SH-SY5Y (cell line): ENCODE results near the gene NOB1.

Experiments
- GATA2 ChIP-seq: IDR thresholded peaks from 2 replicates; pipeline ENCODE4 v1.6.1; 2011; ENCODE audit warnings: mild to moderate bottlenecking, low read depth, low read length
- GATA3 ChIP-seq: IDR thresholded peaks from 2 replicates; pipeline ENCODE4 v1.6.1; 2011; ENCODE audit warnings: low read depth, mild to moderate bottlenecking, low read length, moderate library complexity

Gene NOB1

DNA sequence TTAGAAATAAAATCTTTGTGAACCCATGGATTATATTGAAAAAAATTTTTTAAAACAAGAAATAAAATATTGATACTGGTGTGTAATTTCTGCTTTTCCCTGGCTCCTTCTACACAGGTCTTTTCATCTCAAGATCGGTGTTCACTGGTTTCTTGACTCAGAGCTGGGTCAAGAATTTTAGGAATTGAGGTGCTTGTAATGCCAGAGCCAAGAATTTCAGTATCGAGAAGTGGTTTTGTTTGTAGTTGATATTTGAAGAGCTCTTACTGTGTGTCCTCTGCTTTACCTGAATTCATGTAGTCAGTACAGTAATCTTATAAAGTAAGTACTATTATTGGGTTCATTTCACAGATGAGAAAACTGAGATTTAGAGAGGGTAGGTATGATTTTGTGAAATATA lies 14.7 kb upstream of the NOB1 start:
- no peak for TF ChIP-seq GATA2
- TF ChIP-seq GATA3 = no peak

DNA sequence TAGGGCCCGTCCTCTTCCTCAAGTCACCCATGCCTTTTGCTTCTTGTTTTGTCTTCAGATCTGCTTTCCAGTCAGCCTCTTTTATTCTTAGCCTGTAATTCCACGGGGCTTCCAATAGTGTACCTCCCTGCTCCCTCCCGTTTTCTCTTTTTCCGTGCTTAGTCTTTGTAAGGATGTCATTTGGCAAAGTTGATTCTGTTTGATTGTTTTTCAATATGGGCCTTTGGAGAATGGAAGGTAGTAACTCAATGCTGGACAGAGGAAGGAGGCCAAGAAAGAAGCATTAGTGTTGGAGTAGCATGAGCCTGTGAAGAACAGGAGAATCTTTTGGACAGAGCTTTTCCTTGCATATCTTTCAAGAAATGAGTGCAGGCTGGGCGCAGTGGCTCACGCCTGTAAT lies 13.9 kb upstream of the NOB1 start:
- TF ChIP-seq GATA3 (no peak), GATA2 (no peak)

DNA sequence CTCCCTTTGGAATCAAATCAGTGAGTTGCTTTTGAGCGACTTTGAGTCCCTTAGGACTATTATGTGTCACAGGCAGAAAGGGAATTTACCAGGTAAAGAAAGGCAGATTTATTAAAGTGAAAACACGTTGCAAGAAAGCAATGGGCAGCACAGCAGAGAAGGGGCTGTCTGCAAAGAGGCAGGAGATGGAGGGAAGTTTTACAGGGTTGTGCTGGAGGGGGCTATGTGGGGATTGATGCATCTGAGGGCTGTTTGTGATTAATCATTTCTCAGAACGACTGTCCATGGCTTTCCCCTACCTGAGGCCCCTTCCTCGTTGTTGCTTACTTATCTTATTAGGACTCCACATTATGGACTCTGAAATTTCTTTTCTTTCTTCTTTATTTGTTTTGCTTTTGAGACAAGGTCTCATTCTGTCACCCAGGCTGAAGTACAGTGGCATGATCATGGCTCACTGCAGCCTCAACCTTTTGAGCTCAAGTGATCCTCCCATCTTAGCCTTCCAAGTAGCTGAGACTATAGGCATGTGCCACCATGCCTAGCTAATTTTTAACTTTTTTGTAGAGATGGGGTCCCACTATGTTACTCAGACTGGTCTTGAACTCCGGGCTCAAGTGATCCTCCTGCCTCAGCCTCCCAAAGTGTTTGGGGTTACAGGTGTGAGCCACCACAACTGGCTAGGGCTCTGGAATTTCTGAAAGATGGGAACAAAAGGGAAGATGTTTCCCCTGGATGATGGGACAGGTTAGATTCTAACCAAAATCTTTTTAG lies 12.9 kb upstream of the NOB1 start:
- TF ChIP-seq GATA2 (no peak), GATA3 (no peak)

GRCh38 chr16:69763599-69763942 lies 8.8 kb upstream of the NOB1 start:
- TF ChIP-seq GATA2 = no peak

- TF ChIP-seq GATA2 (no peak), GATA3 (no peak)
Observed at GRCh38 chr16:69762814-69763598, 8.3 kb upstream of the NOB1 start.

GRCh38 chr16:69761983-69762813 lies 7.5 kb upstream of the NOB1 start, which contains the start of gene WWP2:
Gene WWP2 (plus strand): TSS chr16:69762332. CDS start chr16:69787011, 24,679 bp downstream.
- no peak for TF ChIP-seq GATA3
- no peak for TF ChIP-seq GATA2

DNA sequence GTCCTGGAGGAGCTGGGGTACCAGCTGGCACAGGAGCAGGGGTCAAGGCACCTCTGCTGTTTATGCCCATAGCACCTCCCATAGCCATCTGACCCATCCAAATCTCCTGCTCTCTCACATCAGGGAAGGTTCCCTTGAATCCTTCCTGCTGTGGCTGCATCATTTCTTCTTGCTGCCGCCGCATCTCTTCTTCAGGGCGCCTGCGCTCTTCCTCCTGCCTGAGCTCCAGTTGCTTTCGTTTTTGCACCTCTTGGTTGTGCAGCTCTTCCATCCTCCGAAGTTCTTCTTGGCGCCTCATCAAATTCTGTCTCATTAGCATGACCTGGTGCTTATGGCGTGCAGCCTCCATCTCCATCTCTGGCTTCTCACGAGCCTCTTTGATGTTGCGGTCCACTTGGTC lies 2.0 kb upstream of the NOB1 start:
- no peak for TF ChIP-seq GATA3
- TF ChIP-seq GATA2 = no peak

GRCh38 chr16:69754143-69754468 lies 620 bp downstream of the NOB1 start:
- no peak for TF ChIP-seq GATA3
- no peak for TF ChIP-seq GATA2

GRCh38 chr16:69748694-69749345 lies 5.9 kb downstream of the NOB1 start:
- no peak for TF ChIP-seq GATA3
- no peak for TF ChIP-seq GATA2

DNA sequence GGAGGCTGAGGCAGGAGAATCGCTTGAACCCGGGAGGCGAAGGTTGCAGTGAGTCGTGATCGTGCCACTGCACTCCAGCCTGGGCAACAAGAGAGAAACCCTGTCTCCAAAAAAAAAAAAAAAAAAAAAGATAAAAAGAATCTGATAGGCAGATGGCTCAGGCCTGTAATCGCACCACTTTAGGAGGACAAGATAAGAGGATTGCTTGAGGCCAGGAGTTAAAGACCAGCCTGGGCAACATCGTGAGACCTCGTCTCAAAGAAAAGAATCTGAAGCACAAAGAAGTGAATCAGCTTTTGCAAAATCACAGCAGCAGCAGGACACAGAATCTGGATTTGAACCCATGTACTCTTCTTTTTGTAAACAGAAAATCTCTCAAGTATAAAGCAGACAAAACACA lies 7.6 kb downstream of the NOB1 start:
- TF ChIP-seq GATA2 (0 out of 2 replicates have a peak, but pooled peaks have one; percentile 24), GATA3 (no peak)

GRCh38 chr16:69745959-69746358 lies 8.8 kb downstream of the NOB1 start:
- no peak for TF ChIP-seq GATA2
- TF ChIP-seq GATA3 = no peak

- TF ChIP-seq GATA2 = no peak
- no peak for TF ChIP-seq GATA3
Observed at GRCh38 chr16:69745232-69745612, 9.5 kb downstream of the NOB1 start.

GRCh38 chr16:69744363-69745231 lies 10.1 kb downstream of the NOB1 start:
- TF ChIP-seq GATA3 (no peak), GATA2 (no peak)
